HG03575 (cell line): ENCODE measurements around the gene CD48.

ENCODE experiments used
- ATAC-seq: cut with Tn5 transposase; IDR thresholded peaks from one replicate; pipeline ENCODE4 v1.9.1; 2021; ENCODE audit not compliant: unreplicated experiment, insufficient number of reproducible peaks, low FRiP score; ENCODE audit errors: extremely low read depth

CD48 gene, protein sequence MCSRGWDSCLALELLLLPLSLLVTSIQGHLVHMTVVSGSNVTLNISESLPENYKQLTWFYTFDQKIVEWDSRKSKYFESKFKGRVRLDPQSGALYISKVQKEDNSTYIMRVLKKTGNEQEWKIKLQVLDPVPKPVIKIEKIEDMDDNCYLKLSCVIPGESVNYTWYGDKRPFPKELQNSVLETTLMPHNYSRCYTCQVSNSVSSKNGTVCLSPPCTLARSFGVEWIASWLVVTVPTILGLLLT

DNA sequence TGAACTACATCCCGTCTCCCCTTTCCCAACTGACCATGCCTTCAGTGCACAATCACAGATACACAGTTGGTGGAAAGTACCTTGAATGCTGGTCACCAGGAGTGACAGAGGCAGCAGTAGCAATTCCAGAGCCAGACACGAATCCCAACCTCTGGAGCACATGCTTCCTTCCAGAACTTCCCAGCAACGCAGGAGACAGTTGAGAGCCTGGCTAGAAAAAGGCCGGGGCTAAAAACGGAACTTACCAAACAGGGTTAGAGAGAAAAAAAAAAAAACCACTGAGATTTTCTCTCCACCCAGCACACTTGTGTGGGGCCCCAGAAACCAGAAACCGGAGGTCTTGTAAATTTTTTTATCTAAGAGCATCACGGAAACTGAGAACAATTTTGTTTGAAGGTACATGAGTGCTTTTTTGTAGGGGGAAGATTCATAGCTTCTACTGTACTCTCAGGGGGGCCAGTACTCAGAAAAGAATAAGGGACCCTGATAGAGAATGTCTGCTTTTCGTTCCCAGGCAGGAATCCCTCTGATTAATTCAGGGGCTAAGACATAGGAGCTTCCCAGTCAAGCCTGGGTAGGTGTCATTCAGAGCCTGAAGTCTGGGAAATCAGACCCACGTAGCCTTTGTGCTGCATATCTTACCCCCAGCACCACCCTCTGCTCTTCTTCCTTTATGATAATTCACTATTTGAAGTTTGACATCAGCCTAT is at the start of gene CD48:
Gene CD48, minus strand, starts transcription at position 221 of the 710 bp plus-strand sequence. Its CDS starts 59 bp downstream, at position 162.
- no peak for ATAC-seq

DNA sequence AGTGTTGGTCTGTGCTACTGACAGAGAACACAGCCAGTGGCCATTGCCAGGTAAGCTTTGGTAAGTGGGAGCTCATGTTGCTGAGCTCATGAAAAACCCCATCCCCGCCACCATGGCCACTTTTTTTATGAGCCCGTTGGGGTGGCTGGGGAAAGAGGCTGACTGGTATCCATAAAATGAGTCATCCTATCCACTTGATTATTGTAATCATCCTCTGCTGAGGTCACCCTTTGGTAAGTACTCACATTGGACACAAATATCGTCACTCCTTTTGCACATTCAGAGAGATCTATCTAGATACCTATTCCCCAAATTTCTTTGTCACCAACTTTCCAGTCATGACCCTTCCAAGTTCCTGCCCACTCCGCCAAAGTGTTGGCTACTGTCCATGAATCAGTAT is 49.4 kb upstream of the CD48 start:
- no peak for ATAC-seq

DNA sequence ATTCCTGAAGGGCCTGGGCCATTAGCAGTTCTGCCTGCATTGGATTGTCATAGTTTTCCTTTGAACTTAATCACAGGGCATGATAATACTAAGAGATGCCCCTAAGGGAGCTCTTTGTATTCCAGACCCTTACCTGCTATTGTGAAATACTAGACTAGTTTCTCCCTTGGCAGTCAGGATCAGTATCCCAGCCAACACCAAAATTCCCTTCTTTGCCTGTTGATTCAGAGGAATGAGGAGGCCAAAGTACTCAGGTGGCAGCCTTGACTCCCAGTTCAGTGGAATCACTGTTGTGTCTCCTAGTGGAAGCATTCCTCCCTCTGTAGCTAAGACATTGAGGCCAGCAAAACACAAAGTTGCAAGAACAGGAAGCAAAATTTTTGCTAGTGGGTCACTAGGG is 48.1 kb upstream of the CD48 start:
- ATAC-seq, result no peak

DNA sequence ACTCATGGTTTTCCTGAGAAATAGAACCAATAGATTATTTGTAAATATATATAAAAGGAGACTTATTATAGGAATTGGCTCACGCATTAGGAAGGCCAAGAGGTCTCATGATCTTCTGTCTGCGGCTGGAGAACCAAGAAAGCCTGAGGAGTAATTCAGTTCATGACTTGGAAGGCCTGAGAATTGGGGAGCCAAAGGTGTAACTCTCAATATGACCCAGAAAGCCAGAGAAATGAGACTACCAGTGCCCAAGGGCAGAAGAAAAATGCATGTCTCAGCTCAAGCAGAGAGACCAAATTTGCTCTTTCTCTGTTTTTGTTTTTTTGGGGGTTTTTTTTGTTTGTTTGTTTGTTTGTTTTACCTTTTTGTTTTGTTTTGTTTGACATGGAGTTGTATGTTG is 46.9 kb upstream of the CD48 start:
- no peak for ATAC-seq

GRCh38 chr1:160756849-160757201 is 45.2 kb upstream of the CD48 start:
- no peak for ATAC-seq

- no peak for ATAC-seq
Measured at GRCh38 chr1:160755911-160756848, 44.6 kb upstream of the CD48 start.

- no peak for ATAC-seq
Measured at GRCh38 chr1:160755461-160755860, 43.8 kb upstream of the CD48 start.

DNA sequence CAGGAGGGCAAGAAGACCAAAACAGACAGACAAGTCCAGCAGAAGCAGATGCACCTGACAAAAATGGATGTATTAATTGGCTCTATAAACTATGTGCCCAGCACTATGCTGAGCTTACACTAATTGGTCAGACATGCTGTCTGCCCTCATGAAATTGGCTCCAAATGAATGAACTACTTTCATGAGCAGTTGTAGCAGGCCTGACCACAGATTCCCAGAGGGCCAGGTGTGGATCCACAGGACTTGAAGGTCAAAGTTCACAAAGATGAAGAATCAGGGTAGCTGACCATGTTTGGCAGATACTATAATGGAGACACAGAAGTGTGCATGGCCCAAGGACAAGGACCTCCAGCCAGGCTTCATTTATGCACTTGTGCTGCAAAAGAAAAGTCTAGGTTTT is 42.0 kb upstream of the CD48 start:
- no peak for ATAC-seq

DNA sequence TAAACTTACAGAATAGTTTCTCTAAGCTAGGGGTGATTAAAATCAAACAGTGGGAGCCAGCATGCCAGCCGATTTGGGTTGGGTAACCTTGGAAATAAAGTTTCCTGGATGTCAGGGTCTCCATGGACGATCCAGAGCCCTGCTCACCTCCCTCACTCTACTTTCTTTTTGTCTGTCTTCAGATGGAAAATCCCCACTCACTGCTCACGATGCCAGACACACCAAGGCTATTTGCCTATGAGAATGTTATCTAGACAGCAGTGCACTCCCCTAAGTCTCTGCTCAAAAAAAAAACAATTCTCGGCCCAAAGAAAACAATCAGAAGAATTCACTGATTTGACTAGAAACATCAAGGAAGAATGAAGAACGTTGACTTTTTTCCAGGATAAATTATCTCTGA is 41.3 kb upstream of the CD48 start:
- no peak for ATAC-seq

DNA sequence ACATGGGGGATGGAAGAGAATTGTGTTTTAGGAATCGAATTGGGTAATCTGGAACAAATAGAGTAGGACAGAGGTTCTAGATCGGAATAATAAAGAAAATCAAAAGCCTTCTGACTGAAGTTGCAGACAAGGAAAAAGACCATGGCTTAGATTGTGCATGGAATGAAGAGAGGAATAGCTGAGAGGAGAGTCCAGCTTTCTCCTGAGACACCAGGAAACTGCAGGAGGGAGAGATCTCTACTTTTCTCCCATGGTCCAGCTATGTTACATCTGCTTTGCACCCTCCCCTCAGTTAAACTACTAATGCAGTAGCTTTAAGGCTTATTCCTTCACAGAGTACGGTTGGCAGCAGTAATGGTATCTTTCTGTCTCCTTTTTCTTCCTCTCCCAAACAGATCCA is 40.8 kb upstream of the CD48 start:
- ATAC-seq, result no peak

- no peak for ATAC-seq
Measured at GRCh38 chr1:160750608-160751007, 39.0 kb upstream of the CD48 start.

DNA sequence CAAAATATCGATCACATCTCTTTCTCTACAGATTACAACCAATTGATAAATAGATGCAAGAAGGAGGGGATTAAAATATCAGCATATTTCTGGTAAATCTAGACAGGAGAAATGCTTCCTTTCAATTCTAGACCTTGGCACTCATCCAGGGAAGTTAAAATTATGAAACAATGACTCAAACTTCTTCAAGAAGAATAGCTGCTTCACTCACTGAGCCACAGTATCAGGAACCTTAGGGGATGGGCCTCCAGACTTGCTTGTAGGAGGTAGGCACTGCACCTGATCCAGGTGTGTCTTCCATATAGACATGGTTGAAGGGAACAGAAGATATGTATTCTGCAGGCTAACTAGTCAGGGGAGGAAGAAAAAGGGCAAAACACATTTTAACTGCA is 37.3 kb upstream of the CD48 start:
- ATAC-seq, result no peak

GRCh38 chr1:160748181-160748877 is 36.7 kb upstream of the CD48 start:
- ATAC-seq, result no peak

GRCh38 chr1:160747717-160748116 is 36.1 kb upstream of the CD48 start:
- no peak for ATAC-seq

DNA sequence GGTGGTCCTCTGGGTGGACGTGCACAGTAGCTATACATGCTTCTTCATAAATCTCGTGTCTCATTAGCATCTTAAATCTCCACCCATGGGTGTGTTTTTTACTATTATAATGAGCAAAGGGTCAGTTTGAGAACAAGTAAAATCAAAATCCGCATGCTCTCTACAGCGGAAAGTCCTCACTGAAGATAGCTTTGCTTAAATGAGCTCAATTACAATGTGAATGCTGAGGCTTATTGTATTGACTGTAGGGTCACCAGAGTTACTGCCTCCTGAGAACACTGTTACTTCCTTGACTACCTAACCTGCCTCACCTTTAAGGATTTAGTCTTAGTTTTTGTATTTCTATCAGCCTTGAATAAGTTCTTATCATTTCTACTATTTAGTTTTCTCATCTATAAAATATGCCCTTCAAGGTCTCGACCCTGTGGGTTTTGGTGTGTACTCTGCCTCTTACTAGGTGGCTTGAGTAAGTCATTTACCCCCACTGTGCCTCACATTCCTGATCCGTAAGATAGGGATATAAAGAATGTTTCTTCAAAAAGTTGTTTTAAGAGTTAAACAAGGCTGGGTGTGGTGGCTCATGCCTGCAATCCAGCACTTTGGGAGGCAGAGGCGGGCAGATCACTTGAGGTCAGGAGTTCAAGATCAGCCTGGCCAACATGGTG is 35.3 kb upstream of the CD48 start:
- no peak for ATAC-seq

- no peak for ATAC-seq
Measured at GRCh38 chr1:160745551-160745950, 33.9 kb upstream of the CD48 start.

DNA sequence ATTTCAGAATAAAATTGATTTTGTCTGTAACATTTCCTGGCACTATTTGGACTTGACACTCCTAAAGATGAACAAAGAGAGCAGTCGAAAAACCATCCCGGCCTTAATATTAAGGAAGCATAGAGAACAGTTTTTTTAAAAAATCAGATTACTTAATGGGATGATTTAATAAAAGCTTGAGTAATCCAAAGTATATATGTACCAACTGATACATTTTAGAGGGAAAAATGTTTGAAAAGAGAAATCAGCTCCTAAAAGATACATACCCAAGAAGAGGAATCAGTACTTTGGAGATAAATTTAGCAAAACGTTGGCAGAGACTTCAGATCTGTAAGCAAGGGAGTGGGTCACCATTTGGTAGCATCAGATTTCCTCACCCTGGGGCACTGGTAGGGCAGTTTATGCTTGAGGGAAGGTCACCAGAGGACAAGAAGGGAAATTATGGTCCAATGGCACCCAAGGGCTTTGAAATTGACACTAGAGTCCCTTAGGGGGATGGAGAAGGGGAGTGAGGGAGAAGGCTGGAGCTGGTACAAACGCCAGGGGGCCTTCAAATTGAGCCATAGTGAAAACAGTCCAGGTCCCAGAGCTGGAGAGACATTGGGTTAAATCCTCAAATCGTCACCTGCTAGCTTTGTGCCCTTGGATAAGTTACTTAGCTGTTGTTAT is 33.4 kb upstream of the CD48 start:
- no peak for ATAC-seq

GRCh38 chr1:160744199-160744851 is 32.7 kb upstream of the CD48 start:
- no peak for ATAC-seq
